Breast epithelium (tissue), 3 donors: Measurements from ENCODE around the gene SETD1A.

Source experiments
- POLR2A ChIP-seq: fragments of 450-650 bp; IDR thresholded peaks from one replicate; pipeline ENCODE4 v1.6.1; 2016; ENCODE audit warnings: antibody characterized with exemption, mild to moderate bottlenecking, moderate library complexity
- POLR2AphosphoS5 ChIP-seq, 3 donors: sonication (generic); formaldehyde crosslinking; IDR thresholded peaks; one replicate each; pipeline ENCODE4 v1.6.1; 2017; ENCODE audit warnings: antibody characterized with exemption in 3 of 3
- TF ChIP-seq, protein P1 (sequence below), 3 donors: fragments of 450-650 bp; IDR thresholded peaks; one replicate each; pipeline ENCODE4 v1.5.1; 2016 to 2017; ENCODE audit warnings: antibody characterized with exemption in 3 of 3, mild to moderate bottlenecking in 3 of 3, moderate library complexity in 3 of 3

DNA sequence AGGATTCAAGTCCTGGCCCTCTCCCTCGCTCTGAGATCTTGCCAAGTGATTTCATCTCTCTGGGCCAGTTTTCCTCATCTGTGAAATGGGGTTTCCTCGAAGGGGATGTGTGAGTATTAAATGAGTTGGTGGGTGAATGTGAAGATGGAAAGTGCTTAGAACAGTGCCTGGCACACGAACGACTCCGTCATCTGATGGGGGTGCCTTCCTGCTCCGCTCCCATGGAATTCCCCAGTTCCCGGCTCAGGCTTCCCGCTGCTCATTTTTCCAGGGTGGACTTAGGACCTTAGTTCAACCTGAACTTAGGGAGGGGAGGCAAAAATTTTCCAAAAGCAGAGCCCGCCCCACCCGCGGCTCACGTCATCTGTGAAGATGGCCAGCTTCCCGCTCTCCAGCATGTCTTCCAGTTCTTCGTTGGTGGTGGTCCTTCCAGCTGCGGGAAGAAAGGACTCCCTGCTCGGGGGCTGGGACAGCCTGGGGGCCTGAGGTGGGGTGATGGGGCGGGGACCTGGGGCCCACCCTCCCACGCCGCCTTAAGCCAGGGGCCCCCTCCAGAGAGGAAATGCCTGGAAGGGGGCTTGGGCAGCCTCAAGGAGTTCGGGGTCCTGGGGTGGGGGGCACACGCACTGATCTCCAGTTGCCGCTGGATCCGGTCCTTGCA, 38.9 kb downstream of the SETD1A start:
- TF ChIP-seq, protein P1, sequence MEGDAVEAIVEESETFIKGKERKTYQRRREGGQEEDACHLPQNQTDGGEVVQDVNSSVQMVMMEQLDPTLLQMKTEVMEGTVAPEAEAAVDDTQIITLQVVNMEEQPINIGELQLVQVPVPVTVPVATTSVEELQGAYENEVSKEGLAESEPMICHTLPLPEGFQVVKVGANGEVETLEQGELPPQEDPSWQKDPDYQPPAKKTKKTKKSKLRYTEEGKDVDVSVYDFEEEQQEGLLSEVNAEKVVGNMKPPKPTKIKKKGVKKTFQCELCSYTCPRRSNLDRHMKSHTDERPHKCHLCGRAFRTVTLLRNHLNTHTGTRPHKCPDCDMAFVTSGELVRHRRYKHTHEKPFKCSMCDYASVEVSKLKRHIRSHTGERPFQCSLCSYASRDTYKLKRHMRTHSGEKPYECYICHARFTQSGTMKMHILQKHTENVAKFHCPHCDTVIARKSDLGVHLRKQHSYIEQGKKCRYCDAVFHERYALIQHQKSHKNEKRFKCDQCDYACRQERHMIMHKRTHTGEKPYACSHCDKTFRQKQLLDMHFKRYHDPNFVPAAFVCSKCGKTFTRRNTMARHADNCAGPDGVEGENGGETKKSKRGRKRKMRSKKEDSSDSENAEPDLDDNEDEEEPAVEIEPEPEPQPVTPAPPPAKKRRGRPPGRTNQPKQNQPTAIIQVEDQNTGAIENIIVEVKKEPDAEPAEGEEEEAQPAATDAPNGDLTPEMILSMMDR (IDR thresholded peaks at IDR 0.05), result no peak
- TF ChIP-seq POLR2AphosphoS5 (IDR thresholded peaks at IDR 0.05), result no peak
- no peak for TF ChIP-seq POLR2A
